A549 (cell line): ENCODE data around the gene STOX2.

Experiments
- CHD2 ChIP-seq: fragments of 150-350 bp; IDR thresholded peaks from 2 replicates; pipeline ENCODE4 v1.6.1; 2014; ENCODE audit warnings: low read length; ENCODE audit not compliant: partially characterized antibody
- MYC ChIP-seq: IDR thresholded peaks from 2 replicates; pipeline ENCODE4 v1.6.1; 2012; ENCODE audit warnings: mild to moderate bottlenecking, inconsistent platforms, low read length, improper control_type of control experiment, borderline replicate concordance
- NFE2L2 ChIP-seq: fragments of 150-350 bp; conservative IDR thresholded peaks from 2 replicates; pipeline ENCODE4 v1.6.1; 2014; ENCODE audit warnings: low read length
- POLR2A ChIP-seq: IDR thresholded peaks from 2 replicates; pipeline ENCODE4 v1.6.1; 2012; ENCODE audit warnings: mild to moderate bottlenecking, low read length
- SMC3 ChIP-seq: fragments of >200 bp; sonication (Bioruptor Twin); formaldehyde crosslinking; IDR thresholded peaks from 3 replicates; pipeline ENCODE4 v1.6.1; 2018; ENCODE audit warnings: inconsistent platforms
- TF ChIP-seq, protein P1 (sequence below): IDR thresholded peaks from 2 replicates; pipeline ENCODE4 v1.6.1; 2012
- TF ChIP-seq, protein P2 (sequence below): fragments of >200 bp; sonication (Bioruptor Twin); formaldehyde crosslinking; IDR thresholded peaks from 3 replicates; pipeline ENCODE4 v1.5.1; 2016

DNA sequence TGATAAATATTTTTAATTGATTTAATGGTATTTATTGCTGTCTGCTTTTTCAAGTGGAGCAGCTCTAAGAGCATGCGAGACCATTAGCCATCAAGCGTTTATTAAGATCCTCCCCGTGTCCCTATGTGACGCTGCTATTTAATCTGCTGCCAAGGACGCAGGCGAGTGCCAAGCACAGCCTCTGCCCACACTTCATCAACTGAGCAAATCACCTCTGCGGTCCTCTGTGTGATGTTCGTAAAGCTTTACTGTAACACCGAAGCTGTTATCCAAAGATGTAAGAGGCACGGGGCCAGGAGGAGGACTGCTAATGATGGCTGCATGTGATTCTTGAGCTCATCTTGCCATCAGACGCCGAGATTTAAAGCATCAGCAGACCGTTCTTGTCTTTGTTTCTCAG is 79.5 kb downstream of the STOX2 start:
- TF ChIP-seq, protein P1, sequence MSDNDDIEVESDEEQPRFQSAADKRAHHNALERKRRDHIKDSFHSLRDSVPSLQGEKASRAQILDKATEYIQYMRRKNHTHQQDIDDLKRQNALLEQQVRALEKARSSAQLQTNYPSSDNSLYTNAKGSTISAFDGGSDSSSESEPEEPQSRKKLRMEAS, result no peak
- TF ChIP-seq CHD2 (no peak), POLR2A (no peak), SMC3 (no peak), MYC (no peak), NFE2L2 (no peak)
- TF ChIP-seq, protein P2, sequence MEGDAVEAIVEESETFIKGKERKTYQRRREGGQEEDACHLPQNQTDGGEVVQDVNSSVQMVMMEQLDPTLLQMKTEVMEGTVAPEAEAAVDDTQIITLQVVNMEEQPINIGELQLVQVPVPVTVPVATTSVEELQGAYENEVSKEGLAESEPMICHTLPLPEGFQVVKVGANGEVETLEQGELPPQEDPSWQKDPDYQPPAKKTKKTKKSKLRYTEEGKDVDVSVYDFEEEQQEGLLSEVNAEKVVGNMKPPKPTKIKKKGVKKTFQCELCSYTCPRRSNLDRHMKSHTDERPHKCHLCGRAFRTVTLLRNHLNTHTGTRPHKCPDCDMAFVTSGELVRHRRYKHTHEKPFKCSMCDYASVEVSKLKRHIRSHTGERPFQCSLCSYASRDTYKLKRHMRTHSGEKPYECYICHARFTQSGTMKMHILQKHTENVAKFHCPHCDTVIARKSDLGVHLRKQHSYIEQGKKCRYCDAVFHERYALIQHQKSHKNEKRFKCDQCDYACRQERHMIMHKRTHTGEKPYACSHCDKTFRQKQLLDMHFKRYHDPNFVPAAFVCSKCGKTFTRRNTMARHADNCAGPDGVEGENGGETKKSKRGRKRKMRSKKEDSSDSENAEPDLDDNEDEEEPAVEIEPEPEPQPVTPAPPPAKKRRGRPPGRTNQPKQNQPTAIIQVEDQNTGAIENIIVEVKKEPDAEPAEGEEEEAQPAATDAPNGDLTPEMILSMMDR, result no peak
